Osteoblast (primary cell): ENCODE measurements around the gene CBR4. TPM values are rescaled to one million over a fixed set of nuclear protein-coding genes. Genes with fewer than 3 reads are reported as not detected.

Experiments
- DNase-seq: peaks from one replicate; pipeline ENCODE4 v3.0.0; 2011; ENCODE audit warnings: low spot score, mixed read lengths; ENCODE audit not compliant: insufficient read length; ENCODE audit errors: missing footprints
- H2AFZ ChIP-seq: 2 replicates; pipeline ENCODE4 v1.6.0; 2011; ENCODE audit warnings: mild to moderate bottlenecking, low read length
- H3K27ac ChIP-seq: 2 replicates; pipeline ENCODE4 v1.5.1; 2011; ENCODE audit warnings: mild to moderate bottlenecking, low read depth, low read length, moderate library complexity
- H3K27me3 ChIP-seq: 2 replicates; pipeline ENCODE4 v1.6.0; 2012; ENCODE audit warnings: mild to moderate bottlenecking, control low read depth, inconsistent platforms, low read length, moderate library complexity; ENCODE audit not compliant: insufficient read depth
- H3K36me3 ChIP-seq: 2 replicates; pipeline ENCODE4 v1.5.1; 2011; ENCODE audit warnings: mild to moderate bottlenecking, low read length, control low read depth, moderate library complexity; ENCODE audit not compliant: insufficient read depth
- H3K4me1 ChIP-seq: 2 replicates; pipeline ENCODE4 v1.5.1; 2011; ENCODE audit warnings: mild to moderate bottlenecking, low read length, control low read depth, moderate library complexity; ENCODE audit not compliant: insufficient read depth
- H3K4me2 ChIP-seq: 2 replicates; pipeline ENCODE4 v1.6.0; 2011; ENCODE audit warnings: mild to moderate bottlenecking, low read length; ENCODE audit not compliant: insufficient read depth
- H3K4me3 ChIP-seq: fragments of 200-600 bp; sonication (generic); 3 replicates; pipeline ENCODE4 v1.5.1; 2012; ENCODE audit warnings: mild to moderate bottlenecking, low read length, inconsistent platforms; ENCODE audit not compliant: insufficient read depth
- H3K79me2 ChIP-seq: 2 replicates; pipeline ENCODE4 v1.6.0; 2012; ENCODE audit warnings: mild to moderate bottlenecking, low read length, control low read depth, inconsistent platforms; ENCODE audit not compliant: insufficient read depth
- H3K9me3 ChIP-seq: 2 replicates; pipeline ENCODE4 v1.5.1; 2011; ENCODE audit warnings: low read depth, low read length, control low read depth
- H4K20me1 ChIP-seq: 2 replicates; pipeline ENCODE4 v1.6.0; 2012; ENCODE audit warnings: mild to moderate bottlenecking, low read length, control low read depth; ENCODE audit not compliant: insufficient read depth
- total RNA-seq: library from RNA; depleted of rRNA; stranded (reverse); fragments of >200 nt; gene quantifications from 2 replicates; pipeline ENCODE4 v1.2.3, GENCODE V29; 2012
- TF ChIP-seq, protein P1 (sequence below): IDR thresholded peaks from 2 replicates; pipeline ENCODE4 v1.5.1; 2011; ENCODE audit warnings: mild to moderate bottlenecking, low read depth, low read length, moderate library complexity; ENCODE audit errors: extremely low read depth

Gene CBR4
- total RNA-seq = 19.2 and 24.2 TPM in 2 replicates

DNA sequence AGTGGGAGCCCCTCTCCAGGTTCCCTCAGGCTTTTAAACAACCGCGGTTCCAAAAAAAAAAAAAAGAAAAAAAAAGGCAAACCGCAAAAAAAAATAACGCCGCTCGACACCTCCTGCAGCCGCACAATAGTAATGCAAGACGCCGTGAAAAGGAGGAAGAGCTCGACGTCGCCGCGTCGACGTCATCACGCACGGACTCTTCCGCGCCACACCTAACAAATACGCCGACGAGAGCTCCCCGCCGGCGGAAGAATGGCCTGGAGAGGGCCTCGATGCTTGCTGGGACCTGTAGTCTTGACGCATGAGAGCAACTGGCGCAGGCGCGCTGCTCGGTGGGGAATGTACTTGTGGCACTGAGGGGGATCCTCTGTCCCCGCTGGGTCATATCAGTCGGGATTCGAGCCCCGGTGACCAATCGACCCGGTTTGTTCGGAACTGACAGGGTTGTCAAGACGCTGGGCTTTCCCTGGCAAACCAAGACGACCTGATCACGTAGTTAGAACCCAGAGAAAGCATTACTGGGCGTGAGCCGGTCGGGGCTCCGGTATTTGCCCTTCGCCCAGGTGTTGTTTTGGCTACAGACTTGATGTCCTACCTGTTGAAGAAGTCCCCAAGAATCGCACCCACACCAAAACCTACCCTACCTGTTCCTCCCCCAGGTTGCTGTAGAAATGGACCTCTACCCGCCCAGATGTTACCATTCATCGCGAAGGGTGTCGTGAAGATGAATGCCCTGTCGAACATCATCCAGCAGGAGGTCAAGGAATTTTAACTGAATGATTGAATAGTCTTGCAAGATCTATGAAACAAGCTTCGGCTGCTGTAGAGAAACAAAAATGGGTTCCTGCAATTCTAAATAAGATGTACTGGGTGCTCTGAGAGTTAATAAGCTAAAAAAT lies at the start of gene CBR4:
TSS of gene CBR4 (minus strand) at position 131 of the 899 bp plus-strand sequence. CDS start 166 bp downstream, outside the sequence.
- peak within 1 kb of the TSS; percentile 94 for H3K4me2 ChIP-seq
- H3K79me2 ChIP-seq = peaks cover 22% of the 10 kb centered on the region
- TF ChIP-seq, protein P1, sequence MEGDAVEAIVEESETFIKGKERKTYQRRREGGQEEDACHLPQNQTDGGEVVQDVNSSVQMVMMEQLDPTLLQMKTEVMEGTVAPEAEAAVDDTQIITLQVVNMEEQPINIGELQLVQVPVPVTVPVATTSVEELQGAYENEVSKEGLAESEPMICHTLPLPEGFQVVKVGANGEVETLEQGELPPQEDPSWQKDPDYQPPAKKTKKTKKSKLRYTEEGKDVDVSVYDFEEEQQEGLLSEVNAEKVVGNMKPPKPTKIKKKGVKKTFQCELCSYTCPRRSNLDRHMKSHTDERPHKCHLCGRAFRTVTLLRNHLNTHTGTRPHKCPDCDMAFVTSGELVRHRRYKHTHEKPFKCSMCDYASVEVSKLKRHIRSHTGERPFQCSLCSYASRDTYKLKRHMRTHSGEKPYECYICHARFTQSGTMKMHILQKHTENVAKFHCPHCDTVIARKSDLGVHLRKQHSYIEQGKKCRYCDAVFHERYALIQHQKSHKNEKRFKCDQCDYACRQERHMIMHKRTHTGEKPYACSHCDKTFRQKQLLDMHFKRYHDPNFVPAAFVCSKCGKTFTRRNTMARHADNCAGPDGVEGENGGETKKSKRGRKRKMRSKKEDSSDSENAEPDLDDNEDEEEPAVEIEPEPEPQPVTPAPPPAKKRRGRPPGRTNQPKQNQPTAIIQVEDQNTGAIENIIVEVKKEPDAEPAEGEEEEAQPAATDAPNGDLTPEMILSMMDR = peak; percentile 28
- no peaks in the 10 kb centered on the region for H4K20me1 ChIP-seq
- peaks cover 30% of the 10 kb centered on the region for H3K4me1 ChIP-seq
- H3K27ac ChIP-seq = peak within 1 kb of the TSS; percentile 96
- no peaks in the 10 kb centered on the region for H3K36me3 ChIP-seq
- H2AFZ ChIP-seq = peak within 1 kb of the TSS; percentile 99
- peak; percentile 89 for DNase-seq
- H3K4me3 ChIP-seq = peak within 1 kb of the TSS; percentile 90
- H3K27me3 ChIP-seq = no peaks in the 10 kb centered on the region
- no peaks in the 10 kb centered on the region for H3K9me3 ChIP-seq

DNA sequence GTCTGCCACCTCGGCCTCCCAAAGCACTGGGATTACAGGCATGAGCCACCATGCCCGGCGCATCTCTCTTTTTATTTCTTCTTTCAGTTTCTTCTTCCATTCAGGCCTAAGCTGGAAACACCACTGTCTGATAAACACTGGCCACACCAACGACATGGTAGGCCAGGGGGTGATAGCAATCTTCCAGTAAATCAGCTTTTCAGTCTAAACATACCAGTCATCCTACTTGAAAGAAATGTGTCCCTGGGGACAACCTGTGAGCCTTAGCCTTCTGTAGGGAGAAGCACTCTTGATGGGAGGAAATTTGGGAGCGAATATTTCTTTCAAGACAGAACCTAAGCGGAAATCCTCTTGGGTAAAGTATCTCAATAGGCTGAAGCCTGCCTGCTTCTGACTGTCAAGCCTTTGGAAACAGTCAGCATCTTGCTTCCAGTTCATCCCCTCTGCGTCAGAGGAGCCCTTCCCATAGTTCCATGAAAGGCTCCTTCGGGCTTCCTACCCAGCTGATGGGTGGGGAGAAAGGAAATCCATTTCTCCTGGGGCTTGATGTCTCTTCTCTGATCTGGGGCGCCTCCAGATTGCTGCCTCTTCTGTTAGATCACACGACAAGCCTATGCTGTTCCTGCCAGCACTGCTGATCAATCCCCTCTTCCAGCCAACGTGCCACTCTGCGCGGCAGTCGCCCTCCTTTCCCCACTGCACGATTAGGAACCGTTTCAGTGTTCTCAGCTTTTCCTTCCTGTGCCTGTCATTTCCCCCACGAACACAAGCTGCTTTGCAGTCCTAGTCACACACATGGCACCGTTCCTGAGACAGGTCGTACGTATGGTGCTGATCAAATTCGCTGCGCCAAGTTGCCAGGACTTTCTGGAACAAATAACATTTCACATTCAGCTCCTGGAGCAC lies 49.5 kb upstream of the CBR4 start:
- TF ChIP-seq, protein P1 = no peak
- DNase-seq = no peak
- Histone ChIP-seq H3K4me1 (peaks cover 33% of the 10 kb centered on the region), H3K9me3 (no peaks in the 10 kb centered on the region), H3K4me2 (peak overlapping the region; percentile 11), H2AFZ (peak overlapping the region; percentile 69), H3K27ac (peak overlapping the region; percentile 25), H3K4me3 (no peak overlapping the region), H4K20me1 (no peaks in the 10 kb centered on the region), H3K27me3 (no peaks in the 10 kb centered on the region), H3K36me3 (no peaks in the 10 kb centered on the region), H3K79me2 (no peaks in the 10 kb centered on the region)

DNA sequence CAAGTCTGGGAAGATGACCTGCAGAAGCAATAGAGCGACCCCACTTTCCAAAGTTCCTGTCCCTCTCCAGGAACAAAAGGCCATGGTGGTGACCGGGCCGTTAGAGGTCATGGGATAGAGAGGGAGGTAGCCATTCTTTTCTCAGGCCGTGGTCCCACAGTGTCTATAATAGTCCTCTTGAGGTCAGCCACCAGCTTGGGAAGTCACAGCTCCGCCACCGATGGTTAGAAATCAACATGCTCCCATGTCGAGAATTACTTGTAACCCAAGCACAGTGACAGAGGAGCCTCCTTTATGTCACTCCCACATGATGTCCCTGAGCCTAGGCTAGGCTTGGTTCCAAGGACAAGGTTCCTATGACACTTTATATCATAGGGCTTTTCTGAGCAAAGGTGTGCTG lies 48.3 kb upstream of the CBR4 start:
- Histone ChIP-seq H3K4me1 (peaks cover 26% of the 10 kb centered on the region), H3K4me3 (no peak overlapping the region), H3K27ac (no peak overlapping the region), H3K79me2 (no peaks in the 10 kb centered on the region), H3K27me3 (no peaks in the 10 kb centered on the region), H3K36me3 (no peaks in the 10 kb centered on the region), H4K20me1 (no peaks in the 10 kb centered on the region), H2AFZ (no peak overlapping the region), H3K9me3 (no peaks in the 10 kb centered on the region), H3K4me2 (no peak overlapping the region)
- TF ChIP-seq, protein P1 = no peak
- no peak for DNase-seq

DNA sequence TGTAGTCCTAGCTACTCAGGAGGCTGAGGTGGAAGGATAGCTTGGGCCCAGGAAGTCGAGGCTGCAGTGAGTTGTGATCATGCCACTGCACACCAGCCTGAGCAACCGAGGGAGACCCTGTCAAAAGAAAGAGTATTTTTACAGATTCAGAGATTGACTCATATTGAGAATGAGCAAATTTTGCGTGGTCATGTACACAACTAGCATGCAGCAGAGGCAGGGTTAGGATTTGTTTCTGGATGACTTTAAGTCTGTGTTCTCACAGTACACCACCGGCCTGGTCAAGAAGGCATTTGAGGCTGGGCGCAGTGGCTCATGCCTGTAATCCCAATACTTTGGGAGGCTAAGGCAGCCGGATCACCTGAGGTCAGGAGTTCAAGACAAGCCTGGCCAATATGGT lies 44.8 kb upstream of the CBR4 start:
- H3K79me2 ChIP-seq = no peaks in the 10 kb centered on the region
- H3K4me1 ChIP-seq = peaks cover 18% of the 10 kb centered on the region
- no peak overlapping the region for H3K4me2 ChIP-seq
- TF ChIP-seq, protein P1 = no peak
- no peak overlapping the region for H3K27ac ChIP-seq
- no peak for DNase-seq
- no peak overlapping the region for H2AFZ ChIP-seq
- no peaks in the 10 kb centered on the region for H3K9me3 ChIP-seq
- H3K27me3 ChIP-seq = no peaks in the 10 kb centered on the region
- H3K4me3 ChIP-seq = no peak overlapping the region
- H3K36me3 ChIP-seq = no peaks in the 10 kb centered on the region
- no peaks in the 10 kb centered on the region for H4K20me1 ChIP-seq
